ENCODE measurements around the gene GOLGA6L2.

The GOLGA6L2 gene

GRCh38 chr15:23477920-23478319 is 30.9 kb upstream of the GOLGA6L2 start:
- H3K4me3 ChIP-seq = no peak overlapping the region
- no peak overlapping the region for H3K27ac ChIP-seq
- no peaks in the 10 kb centered on the region for H3K9me3 ChIP-seq
- TF ChIP-seq CTCF (IDR thresholded peaks at IDR 0.05) = no peak
- no peaks in the 10 kb centered on the region for H3K4me1 ChIP-seq
- no peak for DNase-seq
- no peaks in the 10 kb centered on the region for H3K36me3 ChIP-seq
- intact Hi-C loops (cut with DNase I; ENCODE audit: low total_unique reads) = no loop called here
- no peaks in the 10 kb centered on the region for H3K27me3 ChIP-seq

- H3K27ac ChIP-seq = no peak overlapping the region
- intact Hi-C loops (cut with DNase I; ENCODE audit: low total_unique reads) = no loop called here
- H3K4me3 ChIP-seq = no peak overlapping the region
- no peaks in the 10 kb centered on the region for H3K9me3 ChIP-seq
- H3K36me3 ChIP-seq = no peaks in the 10 kb centered on the region
- TF ChIP-seq CTCF (IDR thresholded peaks at IDR 0.05) = no peak
- H3K27me3 ChIP-seq = no peaks in the 10 kb centered on the region
- no peaks in the 10 kb centered on the region for H3K4me1 ChIP-seq
- no peak for DNase-seq
These were observed 25.6 kb upstream of the GOLGA6L2 start for GRCh38 chr15:23472678-23473077.

GRCh38 chr15:23472033-23472432 is 25.0 kb upstream of the GOLGA6L2 start:
- no peak for TF ChIP-seq CTCF (IDR thresholded peaks at IDR 0.05)
- no peak overlapping the region for H3K4me3 ChIP-seq
- no peaks in the 10 kb centered on the region for H3K36me3 ChIP-seq
- H3K27me3 ChIP-seq = no peaks in the 10 kb centered on the region
- no peak for DNase-seq
- no peaks in the 10 kb centered on the region for H3K9me3 ChIP-seq
- H3K4me1 ChIP-seq = no peaks in the 10 kb centered on the region
- H3K27ac ChIP-seq = no peak overlapping the region
- intact Hi-C loops (cut with DNase I; ENCODE audit: low total_unique reads) = no loop called here

GRCh38 chr15:23467110-23467600 is 20.1 kb upstream of the GOLGA6L2 start:
- H3K9me3 ChIP-seq = no peaks in the 10 kb centered on the region
- peaks cover 0 to 14% (median 2%) of the 10 kb centered on the region in 4 donors for H3K4me1 ChIP-seq
- DNase-seq = no peak
- H3K36me3 ChIP-seq = no peaks in the 10 kb centered on the region
- intact Hi-C loops (cut with DNase I; ENCODE audit: low total_unique reads) = no loop called here
- peak; percentile 38 to 68 for TF ChIP-seq CTCF (IDR thresholded peaks at IDR 0.05)
- H3K4me3 ChIP-seq = no peak overlapping the region
- no peak overlapping the region for H3K27ac ChIP-seq
- no peaks in the 10 kb centered on the region for H3K27me3 ChIP-seq

- DNase-seq = no peak
- H3K4me1 ChIP-seq = peaks cover 0 to 12% (median 2%) of the 10 kb centered on the region in 4 donors
- H3K4me3 ChIP-seq = no peak overlapping the region
- no peaks in the 10 kb centered on the region for H3K27me3 ChIP-seq
- no peak for TF ChIP-seq CTCF (IDR thresholded peaks at IDR 0.05)
- H3K36me3 ChIP-seq = no peaks in the 10 kb centered on the region
- intact Hi-C loops (cut with DNase I; ENCODE audit: low total_unique reads) = no loop called here
- H3K9me3 ChIP-seq = no peaks in the 10 kb centered on the region
- no peak overlapping the region for H3K27ac ChIP-seq
These were observed 10.8 kb upstream of the GOLGA6L2 start for GRCh38 chr15:23457890-23458289.
